Ecto neural progenitor cell (in vitro differentiated cells): Measurements from ENCODE around the gene HHAT.

Source experiments
- DNase-seq: peaks from one replicate; pipeline ENCODE4 v3.0.0-alpha.2; 2018; ENCODE audit warnings: low spot score

The HHAT gene

GRCh38 chr1:210541680-210542358 lies 213.1 kb downstream of the HHAT start:
- no peak for DNase-seq

GRCh38 chr1:210551899-210552298 lies 223.2 kb downstream of the HHAT start:
- DNase-seq, result no peak

GRCh38 chr1:210553711-210554110 lies 225.0 kb downstream of the HHAT start:
- DNase-seq, result no peak

GRCh38 chr1:210554382-210554781 lies 225.7 kb downstream of the HHAT start:
- no peak for DNase-seq

- DNase-seq, result no peak
Observed at GRCh38 chr1:210556475-210556874, 227.8 kb downstream of the HHAT start.

- DNase-seq, result no peak
Observed at GRCh38 chr1:210557426-210558077, 228.8 kb downstream of the HHAT start.

GRCh38 chr1:210558302-210558701 lies 229.6 kb downstream of the HHAT start:
- no peak for DNase-seq

- no peak for DNase-seq
Observed at GRCh38 chr1:210565306-210565705, 236.6 kb downstream of the HHAT start.

- no peak for DNase-seq
Observed at GRCh38 chr1:210568631-210569030, 239.9 kb downstream of the HHAT start.

- DNase-seq, result no peak
Observed at GRCh38 chr1:210570116-210570515, 241.4 kb downstream of the HHAT start.

GRCh38 chr1:210571356-210572284 lies 242.9 kb downstream of the HHAT start:
- no peak for DNase-seq

GRCh38 chr1:210573141-210573540 lies 244.4 kb downstream of the HHAT start:
- DNase-seq, result no peak

GRCh38 chr1:210582205-210582970 lies 253.7 kb downstream of the HHAT start:
- DNase-seq, result no peak

- DNase-seq, result peak; percentile 83
Observed at GRCh38 chr1:210584439-210585113, 255.9 kb downstream of the HHAT start.

- DNase-seq, result no peak
Observed at GRCh38 chr1:210586771-210587170, 258.1 kb downstream of the HHAT start.

GRCh38 chr1:210587566-210587965 lies 258.9 kb downstream of the HHAT start:
- DNase-seq, result no peak

- DNase-seq, result no peak
Observed at GRCh38 chr1:210588357-210588756, 259.7 kb downstream of the HHAT start.

GRCh38 chr1:210588946-210589345 lies 260.2 kb downstream of the HHAT start:
- no peak for DNase-seq

- no peak for DNase-seq
Observed at GRCh38 chr1:210591214-210591613, 262.5 kb downstream of the HHAT start.

GRCh38 chr1:210594605-210595004 lies 265.9 kb downstream of the HHAT start:
- no peak for DNase-seq

GRCh38 chr1:210596641-210597040 lies 267.9 kb downstream of the HHAT start:
- no peak for DNase-seq
